Non-pigmented ciliary epithelial cell (primary cell): ENCODE measurements around the gene RNU11.
"Not testable (repeated sequence)": the region's sequence is repeated elsewhere in the genome, so short reads cannot be mapped to it uniquely, and the experiment has no call there.

Experiments used
- DNase-seq: peaks from one replicate; pipeline ENCODE4 v3.0.0-alpha.2; 2010; ENCODE audit warnings: low read depth

RNU11 gene

GRCh38 chr1:28648474-28649198 lies at the start of gene RNU11:
Gene RNU11 (plus strand): TSS chr1:28648600.
- DNase-seq, result peak; percentile 80

- DNase-seq, result peak; percentile 83
These were observed 46.7 kb upstream of the RNU11 start for GRCh38 chr1:28601696-28602095.

- DNase-seq, result peak; percentile 49
These were observed 45.6 kb upstream of the RNU11 start for GRCh38 chr1:28602536-28603439.

GRCh38 chr1:28604411-28604810 lies 44.0 kb upstream of the RNU11 start:
- no peak for DNase-seq

GRCh38 chr1:28604962-28605361 lies 43.4 kb upstream of the RNU11 start:
- DNase-seq, result no peak

GRCh38 chr1:28606771-28607170 lies 41.6 kb upstream of the RNU11 start:
- DNase-seq, result no peak

GRCh38 chr1:28613175-28613574 lies 35.2 kb upstream of the RNU11 start:
- no peak for DNase-seq

- no peak for DNase-seq
These were observed 16.7 kb upstream of the RNU11 start for GRCh38 chr1:28631713-28632112.

GRCh38 chr1:28632560-28632959 lies 15.8 kb upstream of the RNU11 start:
- no peak for DNase-seq

GRCh38 chr1:28640766-28641165 lies 7.6 kb upstream of the RNU11 start:
- no peak for DNase-seq

GRCh38 chr1:28642056-28642846 lies 6.1 kb upstream of the RNU11 start:
- DNase-seq, result no peak

GRCh38 chr1:28642847-28643635 lies 5.4 kb upstream of the RNU11 start, which contains the start of gene TAF12:
Gene TAF12 (minus strand): TSS chr1:28643067. CDS start chr1:28622081, 20,986 bp downstream.
- peak; percentile 76 for DNase-seq

- DNase-seq, result no peak
These were observed 3.9 kb upstream of the RNU11 start for GRCh38 chr1:28644494-28644893.

- DNase-seq, result not testable (repeated sequence)
These were observed 3.0 kb upstream of the RNU11 start for GRCh38 chr1:28645406-28645805.

GRCh38 chr1:28646040-28646439 lies 2.4 kb upstream of the RNU11 start:
- DNase-seq, result no peak

GRCh38 chr1:28648008-28648473 lies 359 bp upstream of the RNU11 start:
- DNase-seq, result peak; percentile 65

GRCh38 chr1:28653063-28653462 lies 4.7 kb downstream of the RNU11 start:
- not testable (repeated sequence) for DNase-seq

- DNase-seq, result not testable (repeated sequence)
These were observed 5.5 kb downstream of the RNU11 start for GRCh38 chr1:28653870-28654269.

- DNase-seq, result not testable (repeated sequence)
These were observed 7.3 kb downstream of the RNU11 start for GRCh38 chr1:28655448-28656311.

- DNase-seq, result no peak
These were observed 7.9 kb downstream of the RNU11 start for GRCh38 chr1:28656335-28656734.
